LNCAP (cell line): ENCODE data around the gene PDE6A.

Experiments used
- TF ChIP-seq, protein P1 (sequence below): fragments of 450-650 bp; IDR thresholded peaks from 2 replicates; pipeline ENCODE4 v1.5.1; 2017; ENCODE audit warnings: mild to moderate bottlenecking

PDE6A gene

DNA sequence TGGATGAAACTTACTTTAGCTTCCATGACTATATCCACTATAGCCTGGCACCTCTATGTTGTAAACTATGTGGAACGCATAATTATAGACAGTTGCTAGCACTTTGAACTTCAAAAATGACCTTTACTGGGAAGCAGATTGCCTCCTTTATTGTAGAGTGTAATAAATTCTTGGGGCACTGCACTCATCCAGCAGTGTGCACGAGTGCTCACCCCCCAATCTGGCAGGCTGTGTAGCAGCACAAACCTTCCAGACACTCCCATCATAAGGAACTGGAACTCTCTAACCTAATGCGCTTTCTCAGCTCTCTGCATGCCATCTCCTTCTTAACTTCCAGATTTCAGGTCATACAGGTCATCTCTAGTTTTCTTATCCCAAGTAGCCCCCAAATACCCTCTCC is 1.5 kb upstream of the PDE6A start:
- TF ChIP-seq, protein P1, sequence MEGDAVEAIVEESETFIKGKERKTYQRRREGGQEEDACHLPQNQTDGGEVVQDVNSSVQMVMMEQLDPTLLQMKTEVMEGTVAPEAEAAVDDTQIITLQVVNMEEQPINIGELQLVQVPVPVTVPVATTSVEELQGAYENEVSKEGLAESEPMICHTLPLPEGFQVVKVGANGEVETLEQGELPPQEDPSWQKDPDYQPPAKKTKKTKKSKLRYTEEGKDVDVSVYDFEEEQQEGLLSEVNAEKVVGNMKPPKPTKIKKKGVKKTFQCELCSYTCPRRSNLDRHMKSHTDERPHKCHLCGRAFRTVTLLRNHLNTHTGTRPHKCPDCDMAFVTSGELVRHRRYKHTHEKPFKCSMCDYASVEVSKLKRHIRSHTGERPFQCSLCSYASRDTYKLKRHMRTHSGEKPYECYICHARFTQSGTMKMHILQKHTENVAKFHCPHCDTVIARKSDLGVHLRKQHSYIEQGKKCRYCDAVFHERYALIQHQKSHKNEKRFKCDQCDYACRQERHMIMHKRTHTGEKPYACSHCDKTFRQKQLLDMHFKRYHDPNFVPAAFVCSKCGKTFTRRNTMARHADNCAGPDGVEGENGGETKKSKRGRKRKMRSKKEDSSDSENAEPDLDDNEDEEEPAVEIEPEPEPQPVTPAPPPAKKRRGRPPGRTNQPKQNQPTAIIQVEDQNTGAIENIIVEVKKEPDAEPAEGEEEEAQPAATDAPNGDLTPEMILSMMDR: no peak

DNA sequence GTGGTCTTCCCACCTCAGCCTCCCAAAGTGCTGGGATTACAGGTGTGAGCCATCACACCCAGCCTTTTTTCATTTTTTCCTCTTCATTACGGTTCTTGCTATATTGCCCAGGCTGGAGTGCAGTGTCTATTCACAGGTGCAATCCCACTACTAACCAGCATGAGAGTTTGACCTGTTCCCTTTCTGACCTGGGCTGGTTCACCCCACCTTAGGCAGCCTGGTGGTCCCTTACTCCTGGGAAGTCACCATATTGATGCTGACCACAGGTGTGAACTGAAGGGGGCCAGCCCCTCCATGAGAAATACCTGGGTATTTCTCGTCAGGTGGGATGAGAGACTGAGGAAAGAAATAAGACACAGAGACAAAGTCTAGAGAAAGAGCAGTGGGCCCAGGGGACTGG is 2.4 kb downstream of the PDE6A start:
- TF ChIP-seq, protein P1: no peak

DNA sequence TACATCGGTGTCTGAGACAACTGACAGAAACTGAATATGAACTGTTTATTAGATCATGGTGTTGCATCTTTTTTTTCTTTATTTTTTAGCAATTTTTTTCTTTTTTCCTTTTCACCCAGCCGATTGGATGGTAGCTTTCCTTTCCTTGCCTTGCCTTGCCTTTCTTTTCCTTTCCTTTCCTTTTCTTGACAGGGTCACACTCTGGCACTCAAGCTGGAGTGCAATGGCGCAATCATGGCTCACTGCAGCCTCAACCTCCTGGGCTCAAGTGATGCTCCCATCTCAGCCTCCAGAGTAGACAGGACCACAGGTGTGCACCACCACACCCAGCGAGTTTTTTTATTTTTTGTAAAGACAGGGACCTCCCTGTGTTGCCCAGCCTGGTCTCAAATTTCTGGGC is 2.8 kb downstream of the PDE6A start:
- TF ChIP-seq, protein P1: no peak

DNA sequence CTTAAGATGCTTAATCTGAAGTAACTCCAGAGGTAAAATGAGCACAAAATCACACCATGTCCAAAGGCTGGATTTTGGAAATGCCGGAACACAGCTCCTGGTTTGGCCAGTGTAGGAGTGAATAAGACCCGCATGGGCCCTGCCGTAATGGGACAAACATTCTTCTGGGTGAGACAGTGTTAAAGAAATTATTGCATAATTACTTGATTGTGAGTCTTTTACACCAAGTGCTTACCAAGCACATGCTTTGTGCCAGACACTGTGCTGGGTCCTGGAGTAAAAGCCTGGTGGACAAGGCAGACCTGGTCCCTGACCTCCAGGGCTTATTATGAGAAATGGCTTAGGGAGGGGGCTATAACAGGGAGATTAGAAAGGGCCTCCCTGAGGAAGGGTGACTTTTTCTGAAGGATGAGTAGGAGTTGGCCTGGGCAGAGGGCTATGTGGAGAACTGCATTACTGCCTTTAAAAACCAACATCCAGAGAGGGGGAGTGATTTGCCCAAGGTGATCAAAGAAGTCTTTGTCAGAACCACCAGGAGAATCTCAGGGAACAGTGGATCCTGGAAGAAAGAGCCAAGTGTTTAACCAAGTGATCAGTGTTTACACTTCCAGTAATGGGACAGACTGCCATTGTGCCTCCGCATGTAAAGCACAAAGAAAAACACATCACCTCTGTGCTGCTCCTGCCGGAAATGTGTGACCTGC is 3.5 kb downstream of the PDE6A start:
- TF ChIP-seq, protein P1: no peak

DNA sequence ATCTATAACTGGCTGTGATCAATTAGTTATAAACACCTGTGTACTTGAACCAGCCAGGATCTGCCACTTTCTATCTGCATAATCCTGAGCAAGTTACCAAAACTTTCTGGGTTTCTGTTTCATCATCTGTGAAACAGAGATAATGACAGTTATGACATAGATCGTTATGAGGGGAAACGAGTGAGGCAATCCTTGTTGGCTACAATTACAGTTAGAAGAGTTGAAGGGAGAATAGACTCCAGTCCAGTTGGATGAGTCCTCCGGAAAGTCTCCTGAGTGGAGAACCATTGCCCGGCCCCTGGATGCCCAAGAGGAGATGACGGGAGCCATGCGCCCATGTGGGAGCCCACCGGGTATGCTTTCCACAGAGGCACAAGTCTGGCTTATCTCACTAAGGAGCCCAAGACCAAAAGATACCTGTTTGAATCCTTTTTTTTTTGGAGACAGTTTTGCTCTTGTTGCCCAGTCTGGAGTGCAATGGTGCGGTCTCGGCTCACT is 4.5 kb downstream of the PDE6A start:
- TF ChIP-seq, protein P1: no peak

DNA sequence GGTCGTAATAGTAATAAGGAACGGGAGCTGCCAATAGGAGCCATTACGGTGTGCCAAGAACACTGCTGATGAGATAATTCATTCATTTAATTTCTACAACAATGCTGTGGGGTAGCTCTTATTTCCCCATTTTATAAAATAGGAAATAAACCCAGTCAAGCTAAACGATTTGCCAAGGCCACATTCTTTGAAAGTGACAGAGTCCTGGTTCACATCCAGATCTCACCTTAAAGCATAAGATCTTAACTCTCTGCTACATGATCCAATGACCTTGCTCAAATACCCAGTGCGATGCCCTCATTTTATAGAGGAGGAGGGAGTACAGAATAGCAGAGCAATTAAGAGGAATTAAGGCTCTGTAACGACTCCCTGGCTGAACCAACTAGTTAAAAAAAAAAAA is 5.0 kb downstream of the PDE6A start:
- TF ChIP-seq, protein P1: no peak

DNA sequence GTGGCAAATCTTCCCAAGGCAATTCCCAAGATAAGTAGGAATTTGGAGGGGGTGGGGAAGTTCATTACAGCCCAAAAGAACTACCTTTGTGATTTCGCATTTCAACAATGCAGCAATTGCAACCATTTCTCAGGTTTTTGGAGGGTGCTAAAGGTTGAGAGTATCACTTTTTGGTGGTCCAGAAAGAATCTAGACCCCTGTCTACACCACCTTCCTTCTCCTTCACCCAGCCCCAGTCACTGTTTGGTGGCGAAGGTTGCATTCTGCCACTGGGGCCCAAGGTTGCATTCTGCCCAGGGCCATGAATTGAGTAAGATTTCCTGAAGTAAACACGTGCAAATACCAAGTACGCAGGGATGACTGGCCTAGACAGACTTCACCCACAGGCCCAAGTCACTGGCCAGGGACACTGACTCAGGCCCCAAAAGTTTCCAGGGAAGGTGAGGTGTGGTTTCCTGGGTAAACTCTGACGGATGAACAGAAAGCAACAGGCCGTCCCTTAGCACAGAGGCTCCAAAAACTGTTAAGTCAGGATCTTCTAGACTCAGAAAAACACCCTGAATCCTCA is 5.7 kb downstream of the PDE6A start:
- TF ChIP-seq, protein P1: no peak
